HEK293 (cell line): ENCODE measurements around the gene CHST15.

Experiments used
- CTCF ChIP-seq: fragments of 450-650 bp; formaldehyde crosslinking; IDR thresholded peaks from 2 replicates; pipeline ENCODE4 v1.5.1; 2016; ENCODE audit warnings: missing biosample characterization, missing genetic modification characterization
- ZBTB20 ChIP-seq: fragments of 450-650 bp; formaldehyde crosslinking; IDR thresholded peaks from 2 replicates; pipeline ENCODE4 v1.5.1; 2016; ENCODE audit warnings: missing biosample characterization, missing genetic modification characterization
- ZBTB8A ChIP-seq: fragments of 450-650 bp; formaldehyde crosslinking; IDR thresholded peaks from 2 replicates; pipeline ENCODE4 v1.5.1; 2016; ENCODE audit warnings: missing biosample characterization, missing genetic modification characterization
- ZNF10 ChIP-seq: fragments of 450-650 bp; formaldehyde crosslinking; IDR thresholded peaks from 2 replicates; pipeline ENCODE4 v1.5.1; 2017; ENCODE audit warnings: missing biosample characterization, missing genetic modification characterization
- ZNF302 ChIP-seq: fragments of 450-650 bp; formaldehyde crosslinking; IDR thresholded peaks from 2 replicates; pipeline ENCODE4 v1.5.1; 2016; ENCODE audit warnings: missing biosample characterization, missing genetic modification characterization, low read depth
- ZNF670 ChIP-seq: fragments of 450-650 bp; formaldehyde crosslinking; IDR thresholded peaks from 2 replicates; pipeline ENCODE4 v1.5.1; 2016; ENCODE audit warnings: missing biosample characterization, missing genetic modification characterization, low read depth

- no peak for TF ChIP-seq CTCF (tag by site-specific recombination)
- no peak for TF ChIP-seq ZBTB20 (tag by site-specific recombination)
- no peak for TF ChIP-seq ZNF302 (tag by site-specific recombination)
- no peak for TF ChIP-seq ZBTB8A (tag by site-specific recombination)
- no peak for TF ChIP-seq ZNF10
- TF ChIP-seq ZNF670 (tag by site-specific recombination), result no peak
These were observed 128.4 kb downstream of the CHST15 start for GRCh38 chr10:123964953-123965352.
